MG63 (cell line): ENCODE measurements around the gene TNFSF18. TPM values are rescaled to one million over a fixed set of nuclear protein-coding genes. Genes with fewer than 3 reads are reported as not detected.
"Not testable (repeated sequence)": the region's sequence is repeated elsewhere in the genome, so short reads cannot be mapped to it uniquely, and the experiment has no call there.

ENCODE experiments used
- DNase-seq: peaks from one replicate; pipeline ENCODE4 v3.0.0-alpha.2; 2020
- H3K27me3 ChIP-seq: fragments of 250-450 bp; sonication (Bioruptor Pico); 2 replicates; pipeline ENCODE4 v1.5.1; 2020; ENCODE audit warnings: mild to moderate bottlenecking, moderate library complexity
- H3K36me3 ChIP-seq: fragments of 250-450 bp; sonication (Bioruptor Pico); 2 replicates; pipeline ENCODE4 v1.5.1; 2020; ENCODE audit warnings: mild to moderate bottlenecking, moderate library complexity
- H3K4me3 ChIP-seq: fragments of 250-450 bp; sonication (Bioruptor Pico); 2 replicates; pipeline ENCODE4 v1.5.1; 2020; ENCODE audit warnings: mild to moderate bottlenecking, moderate library complexity
- H3K9me3 ChIP-seq: fragments of 250-450 bp; sonication (Bioruptor Pico); 2 replicates; pipeline ENCODE4 v1.5.1; 2020; ENCODE audit warnings: mild to moderate bottlenecking, moderate library complexity
- total RNA-seq: library from RNA; depleted of rRNA; stranded (reverse); fragments of >200 nt; shearing (Covaris generic); gene quantifications from 2 replicates; pipeline ENCODE4 v1.2.3, GENCODE V29; 2014; ENCODE audit warnings: low replicate concordance; rRNA removed

TNFSF18 gene, protein sequence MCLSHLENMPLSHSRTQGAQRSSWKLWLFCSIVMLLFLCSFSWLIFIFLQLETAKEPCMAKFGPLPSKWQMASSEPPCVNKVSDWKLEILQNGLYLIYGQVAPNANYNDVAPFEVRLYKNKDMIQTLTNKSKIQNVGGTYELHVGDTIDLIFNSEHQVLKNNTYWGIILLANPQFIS
- not detected in 2 replicates for total RNA-seq

DNA sequence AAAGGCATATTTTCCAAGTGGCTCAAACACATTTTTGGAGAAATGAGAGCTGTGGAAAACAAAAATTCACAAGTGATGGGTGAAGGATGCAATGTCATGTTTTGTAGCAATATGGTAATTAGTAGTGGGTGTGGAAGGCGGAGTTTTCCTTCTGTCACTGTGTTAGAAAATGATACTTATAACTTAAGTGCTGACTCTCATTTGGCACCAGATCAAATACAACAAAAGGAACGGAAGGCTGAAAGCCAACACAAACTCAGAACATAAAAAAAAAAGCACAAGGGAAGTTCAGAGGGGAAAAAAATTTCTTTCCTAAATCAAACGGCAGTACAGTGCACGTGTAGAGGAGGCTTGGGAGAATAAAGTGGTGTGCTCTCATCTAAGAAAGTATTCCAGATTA, at the start of gene TNFSF18:
TNFSF18 (minus strand) TSS at position 77 of the 400 bp plus-strand sequence; CDS start at position 32, 45 bp downstream.
- Histone ChIP-seq H3K4me3 (no peak within 1 kb of the TSS), H3K27me3 (no peaks in the 10 kb centered on the region), H3K9me3 (no peaks in the 10 kb centered on the region), H3K36me3 (no peaks in the 10 kb centered on the region)
- DNase-seq, result no peak

DNA sequence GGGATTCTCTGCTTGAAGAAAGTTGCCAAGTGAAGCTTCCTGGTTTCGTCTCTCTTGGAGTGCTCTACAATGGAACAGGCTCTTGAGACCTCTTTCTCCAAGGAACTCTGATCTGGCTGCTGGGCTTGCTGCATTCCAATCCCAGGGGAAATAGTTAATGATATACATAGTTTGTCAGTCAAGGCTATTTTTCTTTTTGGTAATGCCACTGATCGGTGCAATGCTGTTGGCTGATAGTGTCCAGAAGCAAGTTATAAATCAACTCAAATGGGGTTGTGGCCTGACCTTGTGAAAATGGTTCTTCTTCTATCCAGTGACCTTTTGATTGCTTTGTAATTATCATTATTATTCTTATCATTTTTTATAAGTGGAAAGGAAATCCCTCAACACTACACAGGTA, 48.4 kb upstream of the TNFSF18 start:
- Histone ChIP-seq H3K36me3 (no peaks in the 10 kb centered on the region), H3K4me3 (no peak overlapping the region), H3K9me3 (no peaks in the 10 kb centered on the region), H3K27me3 (no peaks in the 10 kb centered on the region)
- DNase-seq, result no peak

- DNase-seq, result no peak
- no peaks in the 10 kb centered on the region for H3K27me3 ChIP-seq
- H3K9me3 ChIP-seq, result no peaks in the 10 kb centered on the region
- H3K36me3 ChIP-seq, result no peaks in the 10 kb centered on the region
- H3K4me3 ChIP-seq, result no peak overlapping the region
Observed at GRCh38 chr1:173098117-173098516, 47.4 kb upstream of the TNFSF18 start.

GRCh38 chr1:173097001-173097400, 46.3 kb upstream of the TNFSF18 start:
- no peaks in the 10 kb centered on the region for H3K36me3 ChIP-seq
- no peak for DNase-seq
- no peaks in the 10 kb centered on the region for H3K9me3 ChIP-seq
- H3K27me3 ChIP-seq, result no peaks in the 10 kb centered on the region
- no peak overlapping the region for H3K4me3 ChIP-seq

GRCh38 chr1:173095632-173096031, 44.9 kb upstream of the TNFSF18 start:
- Histone ChIP-seq H3K9me3 (no peaks in the 10 kb centered on the region; the same call in 1 of the 2 replicates), H3K27me3 (no peaks in the 10 kb centered on the region), H3K36me3 (no peaks in the 10 kb centered on the region), H3K4me3 (no peak overlapping the region)
- peak; percentile 72 for DNase-seq

DNA sequence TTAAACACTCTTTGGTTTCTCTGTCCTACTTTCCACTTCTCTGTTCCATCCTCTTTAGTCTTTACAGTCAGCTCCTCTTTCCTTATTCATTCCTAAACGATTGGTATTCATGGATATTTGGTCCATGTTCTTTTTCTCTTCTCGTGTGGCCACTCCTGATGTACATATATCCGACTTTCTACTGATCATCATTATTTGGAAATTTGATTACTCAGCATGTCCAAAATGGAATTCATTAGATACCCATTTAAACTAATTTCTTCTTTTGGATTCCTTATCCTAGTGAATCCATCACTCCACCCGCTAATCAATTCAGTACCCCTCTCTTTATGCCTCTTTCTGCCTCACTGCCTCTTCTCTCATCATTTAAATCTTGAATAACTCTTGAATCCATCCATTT, 43.8 kb upstream of the TNFSF18 start:
- Histone ChIP-seq H3K36me3 (no peaks in the 10 kb centered on the region), H3K4me3 (no peak overlapping the region), H3K9me3 (no peaks in the 10 kb centered on the region; the same call in 1 of the 2 replicates), H3K27me3 (no peaks in the 10 kb centered on the region)
- DNase-seq, result no peak

GRCh38 chr1:173093691-173094445, 43.1 kb upstream of the TNFSF18 start:
- no peaks in the 10 kb centered on the region for H3K27me3 ChIP-seq
- no peak overlapping the region for H3K4me3 ChIP-seq
- no peaks in the 10 kb centered on the region for H3K36me3 ChIP-seq
- no peak for DNase-seq
- H3K9me3 ChIP-seq, result no peaks in the 10 kb centered on the region; the same call in 1 of the 2 replicates

- H3K9me3 ChIP-seq, result no peaks in the 10 kb centered on the region
- no peak overlapping the region for H3K4me3 ChIP-seq
- no peaks in the 10 kb centered on the region for H3K36me3 ChIP-seq
- no peaks in the 10 kb centered on the region for H3K27me3 ChIP-seq
- DNase-seq, result no peak
Observed at GRCh38 chr1:173084292-173084691, 33.6 kb upstream of the TNFSF18 start.

DNA sequence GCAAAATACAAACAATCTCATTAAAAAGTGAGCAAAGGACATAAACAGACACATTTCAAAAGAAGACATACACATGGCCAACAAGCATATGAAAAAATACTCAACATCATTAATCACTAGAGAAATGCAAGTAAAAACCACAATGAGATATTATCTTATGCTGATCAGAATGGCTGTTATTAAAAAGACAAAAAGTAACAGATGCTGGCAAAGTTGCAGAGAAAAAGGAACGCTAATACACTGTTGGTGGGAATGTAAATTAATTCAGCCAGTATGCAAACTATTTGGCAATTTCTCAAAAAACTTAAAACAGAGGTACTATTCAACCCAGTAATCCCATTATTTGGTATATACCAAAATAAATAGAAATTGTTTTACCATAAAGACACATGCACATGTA, 32.2 kb upstream of the TNFSF18 start:
- Histone ChIP-seq H3K4me3 (no peak overlapping the region), H3K9me3 (no peaks in the 10 kb centered on the region), H3K27me3 (no peaks in the 10 kb centered on the region), H3K36me3 (no peaks in the 10 kb centered on the region)
- DNase-seq, result no peak

GRCh38 chr1:173074217-173074616, 23.5 kb upstream of the TNFSF18 start:
- H3K36me3 ChIP-seq, H3K4me3 ChIP-seq, H3K27me3 ChIP-seq, DNase-seq, H3K9me3 ChIP-seq: not testable (repeated sequence)

GRCh38 chr1:173064011-173064410, 13.3 kb upstream of the TNFSF18 start:
- Histone ChIP-seq H3K9me3 (0 out of 2 replicates have a peak, but pooled peaks cover 2% of the 10 kb centered on the region), H3K27me3 (no peaks in the 10 kb centered on the region), H3K4me3 (no peak overlapping the region), H3K36me3 (no peaks in the 10 kb centered on the region)
- DNase-seq, result peak; percentile 10

DNA sequence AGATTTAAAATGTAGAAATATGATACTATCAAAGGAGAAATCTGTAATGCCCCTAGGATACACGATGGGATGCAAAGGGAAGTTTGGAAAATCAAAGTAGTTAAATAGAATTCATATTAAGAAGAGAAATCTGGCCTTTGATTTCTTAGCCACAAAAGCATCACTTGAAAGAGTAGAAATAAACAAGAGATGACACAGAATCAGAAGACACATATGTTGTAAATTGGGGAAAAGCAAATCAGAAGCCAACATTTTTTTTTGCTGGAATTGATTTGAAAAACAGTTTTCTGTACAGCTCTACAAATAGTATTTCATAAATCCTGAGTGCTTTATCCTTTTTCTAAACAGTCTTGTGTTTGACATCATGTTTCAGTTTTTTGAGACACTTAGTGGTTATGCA, 12.4 kb upstream of the TNFSF18 start:
- Histone ChIP-seq H3K9me3 (no peaks in the 10 kb centered on the region), H3K27me3 (no peaks in the 10 kb centered on the region), H3K4me3 (no peak overlapping the region), H3K36me3 (no peaks in the 10 kb centered on the region)
- DNase-seq, result no peak

- Histone ChIP-seq H3K36me3 (no peaks in the 10 kb centered on the region), H3K27me3 (no peaks in the 10 kb centered on the region), H3K4me3 (no peak overlapping the region), H3K9me3 (no peaks in the 10 kb centered on the region)
- peak; percentile 34 for DNase-seq
Observed at GRCh38 chr1:173062150-173062938, 11.6 kb upstream of the TNFSF18 start.

DNA sequence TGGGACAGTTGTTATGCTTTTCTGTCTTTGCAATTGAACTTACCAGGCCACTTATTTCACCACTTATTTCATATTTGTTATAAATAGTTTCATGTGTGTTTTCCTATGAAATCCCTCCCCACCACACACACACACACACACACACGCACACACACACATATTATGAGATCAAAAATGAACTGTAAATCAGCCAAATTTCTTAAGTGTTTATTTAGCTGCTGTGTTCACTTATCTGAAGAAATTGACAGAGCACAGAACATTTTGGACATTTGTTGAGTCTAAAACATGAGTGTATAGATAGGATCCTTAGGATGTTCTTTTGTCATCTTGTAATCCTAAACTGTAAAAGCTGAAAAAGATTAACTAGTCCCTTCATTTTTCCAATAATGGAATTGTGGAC, 7.8 kb upstream of the TNFSF18 start:
- DNase-seq, result no peak
- no peaks in the 10 kb centered on the region for H3K9me3 ChIP-seq
- no peak overlapping the region for H3K4me3 ChIP-seq

DNA sequence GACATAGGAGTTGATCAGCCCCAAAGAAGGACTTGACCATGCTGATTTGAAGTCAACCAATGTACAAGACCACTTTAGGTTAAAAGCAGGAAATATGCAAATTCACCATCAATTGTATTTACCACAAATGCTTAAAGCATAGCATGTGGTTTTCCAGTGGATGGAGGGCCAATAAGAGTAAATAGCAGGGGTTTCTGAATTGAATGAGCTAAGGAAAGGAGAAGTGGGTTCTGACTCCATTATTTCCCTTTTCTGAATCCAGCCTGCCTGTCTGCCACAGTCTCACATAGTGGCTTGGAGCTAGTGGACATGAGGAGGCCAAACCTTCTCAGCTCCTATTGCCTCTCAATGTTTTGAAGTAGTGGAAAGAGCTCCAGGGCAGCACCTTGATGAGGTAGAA, 7.2 kb upstream of the TNFSF18 start:
- Histone ChIP-seq H3K27me3 (no peaks in the 10 kb centered on the region), H3K36me3 (no peaks in the 10 kb centered on the region), H3K4me3 (no peak overlapping the region), H3K9me3 (no peaks in the 10 kb centered on the region)
- DNase-seq, result no peak

More for the DNA sequence above, 7.8 kb upstream of the TNFSF18 start:
- H3K27me3 ChIP-seq, result no peaks in the 10 kb centered on the region
- no peaks in the 10 kb centered on the region for H3K36me3 ChIP-seq

- H3K27me3 ChIP-seq, result no peaks in the 10 kb centered on the region
- no peaks in the 10 kb centered on the region for H3K36me3 ChIP-seq
Observed at GRCh38 chr1:173056365-173056764, 5.6 kb upstream of the TNFSF18 start.

GRCh38 chr1:173052681-173053196, 2.0 kb upstream of the TNFSF18 start:
- no peaks in the 10 kb centered on the region for H3K36me3 ChIP-seq
- H3K27me3 ChIP-seq, result no peaks in the 10 kb centered on the region
- no peaks in the 10 kb centered on the region for H3K9me3 ChIP-seq
- no peak overlapping the region for H3K4me3 ChIP-seq
- DNase-seq, result no peak

More at GRCh38 chr1:173056365-173056764, 5.6 kb upstream of the TNFSF18 start:
- no peak for DNase-seq
- Histone ChIP-seq H3K9me3 (no peaks in the 10 kb centered on the region), H3K4me3 (no peak overlapping the region)
